SK-N-MC (cell line): ENCODE data around the gene RGS3.

Experiments
- EZH2 ChIP-seq: fragments of 200-600 bp; sonication (generic); IDR thresholded peaks from one replicate; pipeline ENCODE4 v1.6.1; 2017; ENCODE audit warnings: antibody characterized with exemption
- POLR2AphosphoS5 ChIP-seq: IDR thresholded peaks from 2 replicates; pipeline ENCODE4 v1.6.1; 2012; ENCODE audit warnings: mild to moderate bottlenecking, low read depth, low read length, borderline replicate concordance

DNA sequence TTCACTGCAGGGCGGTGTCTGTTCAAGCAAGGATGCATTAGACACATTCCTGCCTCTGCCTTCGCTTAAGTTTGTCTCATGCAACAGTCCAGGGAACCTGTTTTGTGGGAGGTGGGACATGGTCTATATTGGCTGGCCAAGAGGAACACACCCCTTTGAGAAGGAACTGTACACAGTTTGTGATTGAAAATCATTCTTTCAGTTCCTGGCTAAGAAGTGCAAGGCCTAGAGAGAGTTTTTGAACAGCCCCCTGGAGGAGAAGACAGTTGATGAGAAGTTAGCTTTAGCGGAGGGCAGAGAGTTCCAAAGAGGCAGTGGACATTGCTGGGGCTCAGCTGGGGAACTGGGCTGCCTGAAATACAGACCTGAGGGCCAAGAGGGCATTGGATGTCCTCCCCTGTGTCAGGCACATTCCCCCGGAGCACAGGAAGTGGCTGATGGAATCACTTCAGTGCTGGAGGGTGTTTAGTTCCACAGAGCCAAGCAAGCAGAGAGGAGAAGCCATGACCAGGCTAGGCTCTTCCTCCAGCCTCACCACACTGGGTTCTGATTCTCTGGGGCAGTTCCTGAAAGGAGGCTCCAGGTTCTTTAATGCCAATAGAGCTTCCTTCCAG, 66.6 kb downstream of the RGS3 start:
- TF ChIP-seq EZH2: no peak
- TF ChIP-seq POLR2AphosphoS5: no peak
